Measurements from ENCODE around the gene SPP1. TPM values are rescaled to one million over a fixed set of nuclear protein-coding genes. Genes with fewer than 3 reads are reported as not detected.

SPP1 gene
- total RNA-seq, 4 donors from 2014 or later, result 1.9 to 57.0 (median 7.4) TPM

- 95 to 100% methylated on average over 1 of the region's 1 CpG for WGBS, 2 donors
- TF ChIP-seq POLR2A (IDR thresholded peaks at IDR 0.05) (no peak), CTCF (IDR thresholded peaks at IDR 0.05) (no peak)
- no peak for DNase-seq (ENCODE audit: low spot score in 2 of 2)
- intact Hi-C loops (cut with DNase I; ENCODE audit: low total_unique reads), result loop anchor here (10.0 kb wide), 1 partner anchor 124 kb away; no protein-coding TSS in a partner anchor
- H3K4me3 ChIP-seq (ENCODE audit: low read depth, poor library complexity, severe bottlenecking), result no peak overlapping the region
Measured at GRCh38 chr4:87978681-87979080, 3.2 kb downstream of the SPP1 start.

GRCh38 chr4:87979810-87980209 lies 4.3 kb downstream of the SPP1 start:
- intact Hi-C loops (cut with DNase I; ENCODE audit: low total_unique reads), result loop anchor here (10.0 kb wide), 1 partner anchor 125 kb away; no protein-coding TSS in a partner anchor
- WGBS, 2 donors, result 91 to 98% methylated on average over 1 of the region's 1 CpG
- no peak for DNase-seq (ENCODE audit: low spot score in 2 of 2)
- no peak for TF ChIP-seq POLR2A (IDR thresholded peaks at IDR 0.05)
- no peak for TF ChIP-seq CTCF (IDR thresholded peaks at IDR 0.05)
- no peak overlapping the region for H3K4me3 ChIP-seq (ENCODE audit: low read depth, poor library complexity, severe bottlenecking)

- WGBS, 2 donors, result 96% methylated on average over 8 of the region's 8 CpGs
- intact Hi-C loops (cut with DNase I; ENCODE audit: low total_unique reads), result no loop called here
- no peak for DNase-seq (ENCODE audit: low spot score in 2 of 2)
- TF ChIP-seq POLR2A (IDR thresholded peaks at IDR 0.05) (no peak), CTCF (IDR thresholded peaks at IDR 0.05) (no peak)
- no peak overlapping the region for H3K4me3 ChIP-seq (ENCODE audit: low read depth, poor library complexity, severe bottlenecking)
Measured at GRCh38 chr4:87981486-87981885, 6.0 kb downstream of the SPP1 start.

- no peak for TF ChIP-seq CTCF (IDR thresholded peaks at IDR 0.05)
- TF ChIP-seq POLR2A (IDR thresholded peaks at IDR 0.05), result no peak
- no peak for DNase-seq (ENCODE audit: low spot score in 2 of 2)
- H3K4me3 ChIP-seq (ENCODE audit: low read depth, poor library complexity, severe bottlenecking), result no peak overlapping the region
- intact Hi-C loops (cut with DNase I; ENCODE audit: low total_unique reads), result no loop called here
- 74 to 86% methylated on average over 1 of the region's 1 CpG for WGBS, 2 donors
Measured at GRCh38 chr4:87982036-87982435, 6.5 kb downstream of the SPP1 start.

- TF ChIP-seq CTCF (IDR thresholded peaks at IDR 0.05), result no peak
- no peak for TF ChIP-seq POLR2A (IDR thresholded peaks at IDR 0.05)
- no peak overlapping the region for H3K4me3 ChIP-seq (ENCODE audit: low read depth, poor library complexity, severe bottlenecking)
- WGBS, 2 donors, result 92% methylated on average over 13 of the region's 13 CpGs
- no peak for DNase-seq (ENCODE audit: low spot score in 2 of 2)
- intact Hi-C loops (cut with DNase I; ENCODE audit: low total_unique reads), result no loop called here
Measured at GRCh38 chr4:87982446-87983010, 7.0 kb downstream of the SPP1 start.

- intact Hi-C loops (cut with DNase I; ENCODE audit: low total_unique reads), result no loop called here
- DNase-seq (ENCODE audit: low spot score in 2 of 2), result no peak
- TF ChIP-seq POLR2A (IDR thresholded peaks at IDR 0.05), result no peak
- no peak for TF ChIP-seq CTCF (IDR thresholded peaks at IDR 0.05)
- H3K4me3 ChIP-seq (ENCODE audit: low read depth, poor library complexity, severe bottlenecking), result no peak overlapping the region
- 89 to 95% methylated on average over 2 of the region's 2 CpGs for WGBS, 2 donors
Measured at GRCh38 chr4:87983996-87984395, 8.5 kb downstream of the SPP1 start.
